Measurements from ENCODE around the gene SCRN2. TPM values are rescaled to one million over a fixed set of nuclear protein-coding genes. Genes with fewer than 3 reads are reported as not detected.

The SCRN2 gene
- total and polyA plus RNA-seq, 2 donors (not counting 3 experiments of a cell fraction or from before 2014, with no cell fraction given) = 31.7 to 48.9 TPM

- dilution Hi-C loops (cut with MboI; ENCODE audit: extremely low pct_ligation_motif_present, low sequenced_read_pairs) (no loop called here), intact Hi-C loops (cut with micrococcal nuclease) (loop anchor here (1.0 to 2.0 kb wide), 2 partner anchors 11 to 55 kb away; partner anchors contain the start of gene OSBPL7)
- peak overlapping the region; percentile 90 for H3K4me2 ChIP-seq (ENCODE audit: insufficient read depth, low read length)
- TF ChIP-seq MAX (IDR thresholded peaks at IDR 0.05; ENCODE audit: insufficient read depth, insufficient read length) = no peak
- no peak for TF ChIP-seq EZH2 (IDR thresholded peaks at IDR 0.05; ENCODE audit: borderline replicate concordance, low read depth, low read length, severe bottlenecking)
- FAIRE-seq = peak; percentile 26
- no peaks in the 10 kb centered on the region for H3K27me3 ChIP-seq (ENCODE audit: control insufficient read depth in 2 of 2, insufficient read depth in 2 of 2, low read length in 2 of 2)
- no peaks in the 10 kb centered on the region for H3K9me3 ChIP-seq (replicated peaks; ENCODE audit: control insufficient read depth, insufficient read depth, low read length)
- peak overlapping the region in 1 of 3 experiments; percentile 37 for H3K4me3 ChIP-seq (replicated peaks in 1 of 3; ENCODE audit: insufficient read depth in 1 of 3, low read depth in 1 of 3, low read length in 3 of 3)
- DNase-seq (ENCODE audit: low read depth, low spot score) = no peak
- no peaks in the 10 kb centered on the region for H3K9me1 ChIP-seq (replicated peaks; ENCODE audit: control insufficient read depth, extremely low read depth, insufficient read depth, low read length)
- H2AFZ ChIP-seq (ENCODE audit: low read depth, low read length) = peak overlapping the region; percentile 81
- BruUV-seq (replicated peaks) = no TSS peak
- peaks cover 28% of the 10 kb centered on the region for H3K4me1 ChIP-seq (ENCODE audit: control insufficient read depth, extremely low read depth, insufficient read depth, low read length)
- no peaks in the 10 kb centered on the region for H4K20me1 ChIP-seq (replicated peaks; ENCODE audit: control insufficient read depth, extremely low read depth, insufficient read depth, low read length)
- ChIA-PET POLR2A (interaction anchor here (1.2 kb wide), 2 partner anchors 8 to 10 kb away, joined by 3 to 5 read pairs; partner anchors contain the start of gene OSBPL7), CTCF (interaction anchor here (0.6 to 1.7 kb wide), 12 partner anchors 9 to 168 kb away, joined by 3 to 22 read pairs (median 4); partner anchors contain the start of genes OSBPL7, PNPO and SCRN2)
- peak overlapping the region; percentile 5 for H3K9ac ChIP-seq (replicated peaks; ENCODE audit: extremely low read depth, insufficient read depth, low read length)
- no peak overlapping the region for H3K27ac ChIP-seq (ENCODE audit: insufficient read depth, low read depth, low read length)
- peaks cover 14% of the 10 kb centered on the region for H3K79me2 ChIP-seq (ENCODE audit: control insufficient read depth, insufficient read depth, low read length)
- H3K36me3 ChIP-seq (ENCODE audit: control insufficient read depth in 2 of 2, extremely low read depth in 1 of 2, insufficient read depth in 2 of 2, low read length in 2 of 2) = peaks cover 0 to 11% of the 10 kb centered on the region in 2 experiments
These were observed 9.1 kb downstream of the SCRN2 start for GRCh38 chr17:47831934-47832327.

- H3K79me2 ChIP-seq (ENCODE audit: control insufficient read depth, insufficient read depth, low read length) = peaks cover 14% of the 10 kb centered on the region
- H3K4me3 ChIP-seq (replicated peaks in 1 of 3; ENCODE audit: insufficient read depth in 1 of 3, low read depth in 1 of 3, low read length in 3 of 3) = peak within 1 kb of the TSS; percentile 58 to 78 (median 71)
- H3K27ac ChIP-seq (ENCODE audit: insufficient read depth, low read depth, low read length) = peak within 1 kb of the TSS; percentile 45
- no peaks in the 10 kb centered on the region for H4K20me1 ChIP-seq (replicated peaks; ENCODE audit: control insufficient read depth, extremely low read depth, insufficient read depth, low read length)
- TSS peak; percentile 83 for BruUV-seq (replicated peaks)
- H2AFZ ChIP-seq (ENCODE audit: low read depth, low read length) = peak within 1 kb of the TSS; percentile 81
- TF ChIP-seq CTCF (IDR thresholded peaks at IDR 0.05; ENCODE audit: extremely low read depth in 1 of 2, insufficient read depth in 1 of 2, low read depth in 1 of 2, low read length in 2 of 2) (peak; percentile 35 to 38), EZH2 (IDR thresholded peaks at IDR 0.05; ENCODE audit: borderline replicate concordance, low read depth, low read length, severe bottlenecking) (no peak), MYC (IDR thresholded peaks at IDR 0.05; ENCODE audit: low read depth, low read length) (peak; percentile 61), MAX (IDR thresholded peaks at IDR 0.05; ENCODE audit: insufficient read depth, insufficient read length) (no peak), POLR2AphosphoS5 (IDR thresholded peaks at IDR 0.05; ENCODE audit: insufficient read depth, low read depth, low read length) (peak; percentile 99), POLR2A (IDR thresholded peaks at IDR 0.05; ENCODE audit: low read depth, low read length) (peak; percentile 99), JUN (IDR thresholded peaks at IDR 0.05; ENCODE audit: borderline replicate concordance, insufficient read depth, insufficient read length, low read depth) (no peak)
- FAIRE-seq (peak; percentile 97), DNase-seq (ENCODE audit: low read depth, low spot score) (peak; percentile 95)
- no peaks in the 10 kb centered on the region for H3K27me3 ChIP-seq (ENCODE audit: control insufficient read depth in 2 of 2, insufficient read depth in 2 of 2, low read length in 2 of 2)
- dilution Hi-C loops (cut with MboI; ENCODE audit: extremely low pct_ligation_motif_present, low sequenced_read_pairs) = no loop called here
- ChIA-PET POLR2A (interaction anchor here (1.2 kb wide), 2 partner anchors 9 kb away, joined by 3 to 5 read pairs; partner anchors contain the start of gene OSBPL7), CTCF (interaction anchor here (0.6 to 1.7 kb wide), 12 partner anchors 9 to 167 kb away, joined by 3 to 22 read pairs (median 4); partner anchors contain the start of genes OSBPL7, PNPO and SCRN2)
- intact Hi-C loops (cut with micrococcal nuclease) = loop anchor here (1.0 to 2.0 kb wide), 2 partner anchors 10 to 54 kb away; partner anchors contain the start of gene OSBPL7
- peaks cover 28% of the 10 kb centered on the region for H3K4me1 ChIP-seq (ENCODE audit: control insufficient read depth, extremely low read depth, insufficient read depth, low read length)
- peak within 1 kb of the TSS; percentile 90 for H3K4me2 ChIP-seq (ENCODE audit: insufficient read depth, low read length)
- H3K9ac ChIP-seq (replicated peaks; ENCODE audit: extremely low read depth, insufficient read depth, low read length) = peak within 1 kb of the TSS; percentile 74
- H3K9me1 ChIP-seq (replicated peaks; ENCODE audit: control insufficient read depth, extremely low read depth, insufficient read depth, low read length) = no peaks in the 10 kb centered on the region
- H3K9me3 ChIP-seq (replicated peaks; ENCODE audit: control insufficient read depth, insufficient read depth, low read length) = no peaks in the 10 kb centered on the region
- peaks cover 4 to 17% of the 10 kb centered on the region in 2 experiments for H3K36me3 ChIP-seq (ENCODE audit: control insufficient read depth in 2 of 2, extremely low read depth in 1 of 2, insufficient read depth in 2 of 2, low read length in 2 of 2)
These were observed 9.8 kb downstream of the SCRN2 start, which contains the start of the genes LRRC46 and MRPL10 for GRCh38 chr17:47831003-47831933. LRRC46 (plus strand) TSS chr17:47831670; CDS start chr17:47831990, 320 bp downstream. MRPL10 (minus strand) TSS chr17:47831541; CDS start chr17:47831511, 30 bp downstream.

Measured in endothelial cell of umbilical vein (primary cell).